B cell (primary cell): ENCODE results near the gene C15orf40. TPM values are rescaled to one million over a fixed set of nuclear protein-coding genes. Genes with fewer than 3 reads are reported as not detected.
"Not testable (repeated sequence)": the region's sequence is repeated elsewhere in the genome, so short reads cannot be mapped to it uniquely, and the experiment has no call there.

ENCODE experiments used
- ATAC-seq: fragments of 200-7000 bp; cut with Tn5 transposase; one replicate; pipeline ENCODE4 v1.10.0; 2021; ENCODE audit warnings: low read depth, mild to moderate bottlenecking, moderate number of reproducible peaks, moderate library complexity
- CTCF ChIA-PET: fragments of 350-600 bp; sonication (Branson Sonifier 250); formaldehyde crosslinking; loops from one replicate; lab custom pipeline; 2021; ENCODE audit warnings: antibody characterized with exemption, inconsistent platforms; lab: Charles Lee
- POLR2A ChIA-PET: fragments of 350-600 bp; sonication (Branson Sonifier 250); formaldehyde crosslinking; loops from one replicate; lab custom pipeline; 2021; ENCODE audit warnings: antibody characterized with exemption; lab: Charles Lee
- DNase-seq: peaks from one replicate; pipeline ENCODE4 v3.0.0; 2013
- H2AFZ ChIP-seq: 2 replicates; pipeline ENCODE4 v1.6.1; 2012; ENCODE audit warnings: mild to moderate bottlenecking, low read depth, low read length; ENCODE audit not compliant: insufficient read depth, poor library complexity, severe bottlenecking
- H3K27ac ChIP-seq, 2 donors: 1 replicate in 1 of 2; 2 replicates in 1 of 2; pipeline ENCODE4 v1.5.1; 2012 to 2013; ENCODE audit warnings: low read length in 2 of 2, mild to moderate bottlenecking in 2 of 2, moderate library complexity in 1 of 2
- H3K27me3 ChIP-seq, 4 experiments: fragments of 200-600 bp in 1 of 4; sonication (generic) in 1 of 4; replicated peaks in 1 of 4; 1 replicate in 2 of 4; 2 replicates in 2 of 4; pipeline versions ENCODE4 v1.6.1 to v1.7.0; 2013 to 2016; ENCODE audit warnings: low read length in 3 of 4, mild to moderate bottlenecking in 2 of 4, mixed read lengths in 1 of 4, moderate library complexity in 1 of 4; ENCODE audit not compliant: insufficient read depth in 4 of 4, control insufficient read depth in 3 of 4; ENCODE audit errors: control extremely low read depth in 1 of 4
- H3K36me3 ChIP-seq, 2 experiments: replicated peaks in 1 of 2; 1 replicate in 1 of 2; 2 replicates in 1 of 2; pipeline versions ENCODE4 v1.6.1 to v1.7.1; 2013; ENCODE audit warnings: low read length in 1 of 2; ENCODE audit not compliant: insufficient read depth in 2 of 2, control insufficient read depth in 1 of 2; ENCODE audit errors: control extremely low read depth in 1 of 2, extremely low read depth in 1 of 2
- H3K4me1 ChIP-seq, 2 donors: fragments of 200-600 bp in 1 of 2; sonication (generic) in 1 of 2; 1 replicate in 1 of 2; 2 replicates in 1 of 2; pipeline versions ENCODE4 v1.5.1 to v1.6.1; 2013 to 2017; ENCODE audit warnings: low read length in 2 of 2; ENCODE audit not compliant: control insufficient read depth in 2 of 2, insufficient read depth in 2 of 2
- H3K4me2 ChIP-seq: replicated peaks from 2 replicates; pipeline ENCODE3; 2012; ENCODE audit warnings: mild to moderate bottlenecking, low read depth, low read length; ENCODE audit not compliant: poor library complexity, severe bottlenecking
- H3K4me3 ChIP-seq, 5 experiments: fragments of 200-600 bp in 1 of 5; sonication (generic) in 1 of 5; 1 replicate in 3 of 5; 2 replicates in 2 of 5; pipeline versions ENCODE4 v1.5.1 to v1.7.0; 2011 to 2016; ENCODE audit warnings: low read length in 4 of 5, mild to moderate bottlenecking in 4 of 5, low read depth in 2 of 5, control low read depth in 1 of 5, moderate library complexity in 1 of 5; ENCODE audit not compliant: insufficient read depth in 1 of 5; ENCODE audit errors: control extremely low read depth in 1 of 5, extremely low read depth in 1 of 5
- H3K79me2 ChIP-seq: fragments of 200-600 bp; sonication (generic); one replicate; pipeline ENCODE4 v1.6.0; 2016; ENCODE audit warnings: low read length; ENCODE audit not compliant: control insufficient read depth, insufficient read depth
- H3K9ac ChIP-seq: fragments of 200-600 bp; sonication (generic); 2 replicates; pipeline ENCODE4 v1.6.1; 2017; ENCODE audit warnings: mild to moderate bottlenecking, low read length, moderate library complexity
- H3K9me3 ChIP-seq, 3 donors: one replicate each; pipeline versions ENCODE4 v1.6.1 to v1.7.1; 2013; ENCODE audit warnings: low read length in 2 of 3; ENCODE audit not compliant: control insufficient read depth in 2 of 3, insufficient read depth in 1 of 3; ENCODE audit errors: control extremely low read depth in 1 of 3
- H4K20me1 ChIP-seq: 2 replicates; pipeline ENCODE4 v1.6.0; 2012; ENCODE audit warnings: mild to moderate bottlenecking, low read length; ENCODE audit not compliant: insufficient read depth, control insufficient read depth, poor library complexity, severe bottlenecking
- H3K27ac Mint-ChIP-seq: one replicate; pipeline ENCODE4 v1.8.0; 2021; ENCODE audit warnings: mixed read lengths
- H3K27me3 Mint-ChIP-seq: one replicate; pipeline ENCODE4 v1.8.0; 2021; ENCODE audit warnings: mixed read lengths
- H3K4me1 Mint-ChIP-seq: one replicate; pipeline ENCODE4 v1.8.0; 2021; ENCODE audit warnings: mixed read lengths
- H3K4me3 Mint-ChIP-seq: one replicate; pipeline ENCODE4 v1.8.0; 2021; ENCODE audit warnings: mixed read lengths
- H3K9me3 Mint-ChIP-seq: one replicate; pipeline ENCODE4 v1.8.0; 2022; ENCODE audit warnings: mixed read lengths; ENCODE audit not compliant: insufficient read depth
- EZH2 ChIP-seq: IDR thresholded peaks from 2 replicates; pipeline ENCODE4 v1.6.1; 2012; ENCODE audit warnings: borderline replicate concordance, low read depth, mild to moderate bottlenecking, moderate library complexity, low read length; ENCODE audit not compliant: insufficient read depth, poor library complexity, severe bottlenecking
- WGBS: methylation state at CpG from one replicate; pipeline ENCODE4 v1.1.5; 2013; ENCODE audit warnings: missing lambda C conversion rate; ENCODE audit not compliant: insufficient coverage; 5-methylcytosine and 5-hydroxymethylcytosine counted together
- intact Hi-C: fragments of 100-400 bp; cut with micrococcal nuclease; formaldehyde crosslinking; loops from one replicate; pipeline ENCODE4 v1.10.0; 2022
- polyA plus RNA-seq: library from polyadenylated mRNA; depleted of rRNA; stranded (reverse); fragments of >200 nt; gene quantifications from 2 replicates; pipeline ENCODE4 v1.2.3, GENCODE V29; 2012
- total RNA-seq, 2 donors: library from RNA; stranded (reverse); fragments of 120-200 nt in 1 of 2; gene quantifications; 1 replicate in 1 of 2; 2 replicates in 1 of 2; pipeline versions ENCODE4 v1.2.3 to v1.2.4, GENCODE V29; 2013 to 2022
- TF ChIP-seq, protein P1 (sequence below): fragments of 200-600 bp; IDR thresholded peaks from one replicate; pipeline ENCODE4 v1.8.0; 2022; ENCODE audit warnings: antibody characterized with exemption, mild to moderate bottlenecking

Gene C15orf40
- total and polyA plus RNA-seq, 2 donors (not counting 1 experiment from before 2014, with no cell fraction given) = 24.0 to 40.7 TPM

DNA sequence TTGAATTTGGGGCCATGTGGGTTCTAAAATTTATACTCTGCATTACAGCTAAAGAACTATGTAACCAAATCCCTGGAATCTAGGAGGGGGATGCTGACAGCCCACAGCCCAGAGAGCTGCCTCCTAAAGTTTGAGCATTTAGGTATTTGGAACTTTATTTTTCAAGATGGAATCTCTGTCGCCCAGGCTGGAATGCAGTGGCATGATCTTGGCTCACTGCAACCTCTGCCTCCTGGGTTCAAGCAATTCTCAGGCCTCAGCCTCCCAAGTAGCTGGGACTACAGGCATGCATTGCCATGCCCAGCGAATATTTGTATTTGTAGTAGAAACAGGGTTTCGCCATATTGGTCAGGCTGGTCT, 10.8 kb downstream of the C15orf40 start:
- 100% methylated on average over 3 of the region's 3 CpGs for WGBS
- H3K9me3 ChIP-seq, H3K36me3 ChIP-seq, H3K27me3 ChIP-seq, H3K27me3 Mint-ChIP-seq, DNase-seq, H3K9me3 Mint-ChIP-seq, H2AFZ ChIP-seq, H3K4me3 Mint-ChIP-seq, H3K4me1 ChIP-seq, H4K20me1 ChIP-seq, POLR2A ChIA-PET, H3K4me1 Mint-ChIP-seq, ATAC-seq, H3K27ac ChIP-seq, H3K79me2 ChIP-seq, H3K4me3 ChIP-seq: not testable (repeated sequence)
- intact Hi-C loops = loop anchor here (2.0 kb wide), 2 partner anchors 152 to 460 kb away; partner anchors contain the start of gene RPS17
- Histone ChIP-seq H3K9ac (peak overlapping the region; percentile 54), H3K4me2 (peak overlapping the region; percentile 64)
- peak overlapping the region; percentile 91 for H3K27ac Mint-ChIP-seq
- CTCF ChIA-PET = interaction anchor here (1.0 to 3.8 kb wide), 17 partner anchors 10 to 470 kb away, joined by 3 to 27 read pairs (median 6); partner anchors contain the start of genes C15orf40, FSD2, RAMAC and RPS17

DNA sequence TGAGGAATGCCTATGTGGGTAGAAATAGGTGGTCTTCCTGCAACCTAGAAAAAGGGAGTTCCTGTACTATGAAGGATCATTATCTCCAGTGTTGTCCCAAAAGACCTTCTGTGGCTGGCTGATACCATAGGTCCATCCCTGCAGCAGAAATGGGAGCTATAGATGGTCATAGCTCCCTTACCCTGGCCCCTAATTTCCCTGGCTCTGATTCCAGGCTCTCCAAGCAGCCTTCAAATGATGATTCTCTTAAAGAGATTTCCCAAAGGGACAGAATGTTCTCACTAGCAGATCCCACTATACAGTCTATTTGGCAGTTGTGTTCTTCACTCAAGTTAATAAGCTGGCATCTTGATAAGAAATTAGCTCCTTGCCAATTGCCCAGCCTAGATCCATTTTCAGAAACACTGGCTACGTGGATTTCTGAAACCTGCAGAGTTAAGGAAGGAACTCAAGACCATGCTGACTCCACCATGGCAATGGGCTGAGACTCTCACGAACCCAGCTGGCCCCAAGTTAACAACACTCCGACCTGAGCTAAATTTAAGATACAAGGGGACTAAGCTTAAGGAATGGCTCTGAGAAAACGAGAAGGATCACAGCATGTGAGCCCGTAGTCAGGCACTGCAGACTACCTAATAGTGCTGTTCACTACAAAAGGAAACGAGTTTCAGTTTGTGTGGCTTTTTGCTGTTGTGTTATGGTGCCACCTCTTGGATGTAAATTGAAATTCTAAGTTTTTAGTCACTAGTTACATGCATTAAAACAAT, 11.4 kb downstream of the C15orf40 start:
- Mint-ChIP-seq H3K4me3 (peak overlapping the region; percentile 88), H3K4me1 (peaks cover 7% of the 10 kb centered on the region), H3K27ac (peak overlapping the region; percentile 91), H3K9me3 (no peaks in the 10 kb centered on the region), H3K27me3 (no peaks in the 10 kb centered on the region)
- Histone ChIP-seq H3K4me3 (peak overlapping the region in 3 of 5 experiments; percentile 29 to 44 (median 40)), H3K4me2 (peak overlapping the region; percentile 64), H3K36me3 (peaks cover 0 to 4% of the 10 kb centered on the region in 2 experiments), H3K4me1 (peaks cover 6 to 8% of the 10 kb centered on the region in 2 donors), H3K27ac (peak overlapping the region in 1 of 2 donors; percentile 62), H4K20me1 (no peaks in the 10 kb centered on the region), H2AFZ (peak overlapping the region; percentile 67), H3K9me3 (no peaks in the 10 kb centered on the region), H3K9ac (peak overlapping the region; percentile 54), H3K27me3 (no peaks in the 10 kb centered on the region), H3K79me2 (no peaks in the 10 kb centered on the region)
- TF ChIP-seq, protein P1, sequence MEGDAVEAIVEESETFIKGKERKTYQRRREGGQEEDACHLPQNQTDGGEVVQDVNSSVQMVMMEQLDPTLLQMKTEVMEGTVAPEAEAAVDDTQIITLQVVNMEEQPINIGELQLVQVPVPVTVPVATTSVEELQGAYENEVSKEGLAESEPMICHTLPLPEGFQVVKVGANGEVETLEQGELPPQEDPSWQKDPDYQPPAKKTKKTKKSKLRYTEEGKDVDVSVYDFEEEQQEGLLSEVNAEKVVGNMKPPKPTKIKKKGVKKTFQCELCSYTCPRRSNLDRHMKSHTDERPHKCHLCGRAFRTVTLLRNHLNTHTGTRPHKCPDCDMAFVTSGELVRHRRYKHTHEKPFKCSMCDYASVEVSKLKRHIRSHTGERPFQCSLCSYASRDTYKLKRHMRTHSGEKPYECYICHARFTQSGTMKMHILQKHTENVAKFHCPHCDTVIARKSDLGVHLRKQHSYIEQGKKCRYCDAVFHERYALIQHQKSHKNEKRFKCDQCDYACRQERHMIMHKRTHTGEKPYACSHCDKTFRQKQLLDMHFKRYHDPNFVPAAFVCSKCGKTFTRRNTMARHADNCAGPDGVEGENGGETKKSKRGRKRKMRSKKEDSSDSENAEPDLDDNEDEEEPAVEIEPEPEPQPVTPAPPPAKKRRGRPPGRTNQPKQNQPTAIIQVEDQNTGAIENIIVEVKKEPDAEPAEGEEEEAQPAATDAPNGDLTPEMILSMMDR = peak; percentile 72
- TF ChIP-seq EZH2 = no peak
- ATAC-seq (peak; percentile 83), DNase-seq (peak; percentile 68)
- intact Hi-C loops = loop anchor here (2.0 kb wide), 2 partner anchors 151 to 459 kb away; partner anchors contain the start of gene RPS17
- ChIA-PET POLR2A (no interaction called here), CTCF (interaction anchor here (0.7 to 3.8 kb wide), 22 partner anchors 11 to 473 kb away, joined by 3 to 27 read pairs (median 5); partner anchors contain the start of genes C15orf40, FSD2, RAMAC and RPS17)
- WGBS = 20% methylated on average over 2 of the region's 6 CpGs
